ENCODE measurements around the gene ZNF831.

Gene ZNF831

DNA sequence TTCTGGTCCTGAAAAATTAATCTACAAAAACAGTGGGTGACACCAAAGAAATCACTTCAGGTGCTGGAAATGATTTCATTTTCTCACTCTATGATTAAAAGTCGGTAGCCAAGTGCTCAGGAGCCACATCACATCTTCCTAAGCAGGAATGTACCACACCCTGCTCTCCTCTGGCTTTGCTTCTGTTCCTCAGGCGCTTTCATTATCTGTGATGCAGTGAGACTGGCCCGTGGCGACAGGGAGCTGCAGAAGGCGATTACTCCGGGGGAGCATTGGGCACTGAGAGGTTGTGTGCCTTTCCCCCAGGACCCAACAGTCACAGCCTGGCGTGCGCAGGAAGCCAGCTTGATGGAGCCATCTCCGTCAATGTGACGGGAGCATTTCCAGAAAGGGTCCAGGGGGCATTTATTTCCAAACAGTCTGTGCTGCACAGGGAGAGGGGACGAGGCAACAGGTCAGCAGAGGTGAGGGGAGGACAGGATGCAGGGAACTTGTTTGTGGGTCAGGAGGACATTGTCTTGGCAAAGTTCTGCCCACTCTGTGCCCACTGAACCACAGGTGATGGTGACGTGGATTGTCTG, 5.6 kb upstream of the ZNF831 start:
- no peak for DNase-seq

DNA sequence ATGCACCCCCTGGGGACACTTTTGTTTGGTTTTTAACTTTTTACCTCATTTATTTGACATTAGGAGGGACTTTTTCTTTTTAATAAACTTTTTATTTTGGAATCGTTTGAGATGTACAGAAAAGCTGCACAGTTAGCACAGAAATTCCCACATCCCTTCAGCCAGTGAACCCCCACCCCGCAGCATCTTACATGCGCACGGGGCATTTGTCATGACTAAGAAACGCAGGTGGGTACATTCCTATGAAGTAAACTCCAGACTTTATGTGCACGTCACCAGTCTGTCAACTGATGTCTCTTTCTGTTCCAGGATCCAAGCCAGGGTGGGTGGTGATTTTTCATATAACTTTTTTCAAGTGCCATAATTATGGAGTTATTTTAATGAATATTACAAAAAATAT, 4.9 kb upstream of the ZNF831 start:
- no peak for DNase-seq

DNA sequence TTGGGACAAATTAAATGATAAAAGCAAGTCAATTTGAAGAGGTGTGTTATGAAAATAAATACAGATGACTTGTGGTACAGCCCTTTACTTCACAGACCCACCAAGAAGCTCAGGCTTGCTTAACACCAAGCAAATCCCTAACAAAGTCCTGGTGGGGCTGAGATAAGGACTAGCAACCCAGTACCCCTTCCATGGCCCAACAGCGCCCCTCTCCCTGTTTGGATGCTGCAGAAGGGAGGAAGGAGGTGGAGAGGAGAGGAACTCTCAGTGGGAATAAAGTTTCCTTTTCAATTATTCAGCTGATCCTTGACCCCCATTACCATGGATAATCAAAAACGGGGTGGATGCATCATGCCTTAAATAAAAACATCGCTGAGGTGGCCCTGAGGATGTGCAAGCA, 4.5 kb upstream of the ZNF831 start:
- DNase-seq: no peak

DNA sequence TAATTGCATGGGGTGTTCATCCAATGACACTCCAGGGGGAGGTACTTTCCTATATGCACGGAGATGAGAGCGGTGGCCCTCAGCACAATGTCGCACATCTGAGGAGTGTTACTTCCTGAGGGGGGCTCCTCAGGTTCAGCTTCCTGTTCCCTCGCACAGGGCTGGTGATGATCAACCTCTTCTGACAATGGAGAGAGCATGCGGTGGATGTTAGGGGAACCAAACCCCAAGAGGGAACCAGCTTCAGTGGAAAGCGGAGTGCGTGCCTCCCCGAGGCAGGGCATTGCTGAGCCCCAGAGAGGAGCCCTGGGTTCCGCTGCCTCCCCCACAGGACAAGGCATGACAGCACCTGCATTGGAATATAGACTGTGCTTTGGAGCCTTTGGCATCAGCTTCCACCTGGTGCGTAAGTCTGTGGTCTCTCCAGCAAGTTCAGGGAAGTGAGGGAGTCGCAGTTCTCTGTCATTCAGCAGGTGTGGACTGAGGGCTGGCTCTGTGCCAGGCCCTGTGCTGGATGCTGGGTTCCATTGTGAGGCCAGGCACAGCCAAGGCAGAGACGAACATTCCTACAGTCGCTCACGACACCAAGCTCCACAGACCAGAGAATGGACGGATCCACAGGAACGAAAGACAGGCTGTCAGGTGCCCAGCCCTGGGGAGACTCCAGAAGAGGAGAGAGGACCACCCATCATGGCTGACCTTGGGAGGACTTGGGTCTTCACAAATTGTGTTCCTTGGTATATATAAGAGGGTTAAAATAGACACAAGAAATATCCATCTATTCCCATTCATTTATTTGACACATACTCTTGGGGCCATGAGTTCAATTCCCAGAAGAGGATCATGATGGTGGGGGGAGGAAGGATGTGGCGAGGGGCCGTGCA, 3.9 kb upstream of the ZNF831 start:
- peak; percentile 53 for DNase-seq

DNA sequence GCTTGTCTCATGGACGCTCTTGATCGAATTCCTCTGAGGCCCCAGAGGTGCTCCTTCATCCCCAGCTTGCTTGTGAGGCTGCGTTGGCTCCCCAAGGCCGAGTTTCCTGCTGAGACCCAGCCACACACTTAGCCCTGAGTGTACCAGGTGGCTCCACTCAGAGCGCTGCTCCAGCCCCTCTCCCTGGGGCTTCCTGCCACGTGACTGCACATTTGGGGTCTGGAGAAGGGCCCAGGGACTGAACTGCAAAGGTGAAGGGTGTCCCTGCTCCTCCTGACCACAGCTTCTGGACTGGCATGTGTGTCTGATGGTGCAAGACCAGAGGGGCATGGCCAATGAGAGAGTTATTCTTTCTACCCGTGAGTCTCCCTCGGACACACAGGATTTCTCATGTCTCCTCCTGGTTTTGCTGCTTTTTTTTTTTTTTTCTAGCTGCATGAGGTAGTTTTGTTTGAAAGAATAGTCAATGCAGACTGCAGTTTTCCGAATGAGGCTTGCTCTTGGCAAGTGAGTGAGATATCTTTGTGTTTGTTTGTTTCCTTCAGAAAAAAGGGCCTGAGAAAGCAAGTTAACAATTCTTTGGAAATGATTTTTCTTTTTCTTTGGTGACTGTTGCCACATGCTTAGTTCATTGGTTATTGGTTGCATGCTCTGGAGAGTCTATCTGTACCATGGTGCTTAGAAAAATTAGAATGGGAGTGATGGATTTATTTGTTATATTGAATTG, 3.1 kb upstream of the ZNF831 start:
- DNase-seq: no peak

DNA sequence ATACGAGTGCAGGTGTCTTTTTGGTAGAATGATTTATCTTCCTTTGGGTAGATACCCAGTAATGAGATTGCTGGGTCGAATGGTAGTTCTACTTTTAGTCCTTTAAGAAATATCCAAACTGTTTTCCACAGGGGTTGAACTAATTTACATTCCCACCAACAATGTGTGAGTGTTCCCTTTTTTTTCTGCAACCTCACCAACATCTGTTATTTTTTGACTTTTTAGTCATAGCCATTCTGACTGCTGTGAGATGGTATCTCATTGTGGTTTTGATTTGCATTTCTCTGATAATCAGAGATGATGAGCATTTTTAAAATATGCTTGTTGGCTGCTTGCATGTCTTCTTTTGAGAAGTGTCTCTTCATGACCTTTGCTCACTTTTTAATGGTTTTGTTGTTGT, 1.9 kb upstream of the ZNF831 start:
- DNase-seq: no peak

DNA sequence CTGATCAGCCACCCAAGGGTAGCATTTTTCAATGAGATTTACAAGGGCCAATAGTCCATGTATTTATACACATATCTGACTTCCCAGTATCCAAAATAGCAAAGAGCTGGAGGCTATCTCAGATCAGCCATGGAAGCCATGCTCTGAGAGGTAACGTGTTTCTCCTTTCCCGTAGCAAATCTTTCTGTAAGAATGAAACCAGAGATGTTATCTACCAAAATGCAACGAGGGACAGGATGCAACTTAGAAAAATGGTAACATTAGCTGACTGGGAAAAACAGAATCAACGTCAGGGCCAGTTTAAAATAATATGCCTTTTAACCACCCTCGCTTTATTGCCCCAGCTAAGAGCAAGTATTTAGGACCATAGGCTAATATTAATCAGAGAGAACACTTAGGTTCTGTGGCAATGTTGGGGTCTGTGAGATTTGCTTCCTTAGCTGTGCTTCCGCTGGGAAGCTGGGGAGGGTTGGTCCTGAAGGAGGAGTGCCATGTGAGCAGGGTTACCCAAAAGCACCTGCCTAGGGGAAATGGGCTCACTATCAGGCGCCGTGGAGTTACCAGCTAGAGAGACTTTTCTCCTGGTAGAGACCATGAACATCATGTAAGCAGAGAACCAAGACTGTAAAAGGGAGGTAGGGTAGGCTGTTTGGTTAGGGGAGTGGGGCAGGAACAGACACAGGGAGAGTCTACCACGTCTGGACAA, 1.2 kb downstream of the ZNF831 start:
- no peak for DNase-seq

DNA sequence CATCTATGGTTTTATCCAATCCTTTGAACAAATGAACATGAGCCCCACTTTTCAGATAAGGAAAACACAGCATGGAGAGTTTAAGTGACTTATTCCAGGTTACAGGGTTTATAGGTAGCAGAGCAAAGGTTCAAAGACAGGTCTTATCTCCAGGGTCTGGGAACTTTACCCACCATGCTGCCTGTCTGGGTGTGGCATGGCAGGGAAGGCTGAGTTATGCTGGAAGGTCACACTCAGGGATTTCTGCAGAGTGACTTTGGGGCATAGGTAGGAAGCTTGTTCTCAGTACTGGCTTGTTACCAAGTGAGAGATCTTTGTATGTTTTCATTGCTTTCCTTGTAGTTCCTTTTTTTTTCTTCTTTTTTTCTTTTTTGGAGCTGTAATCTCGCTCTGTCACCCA, 1.8 kb downstream of the ZNF831 start:
- DNase-seq: no peak

DNA sequence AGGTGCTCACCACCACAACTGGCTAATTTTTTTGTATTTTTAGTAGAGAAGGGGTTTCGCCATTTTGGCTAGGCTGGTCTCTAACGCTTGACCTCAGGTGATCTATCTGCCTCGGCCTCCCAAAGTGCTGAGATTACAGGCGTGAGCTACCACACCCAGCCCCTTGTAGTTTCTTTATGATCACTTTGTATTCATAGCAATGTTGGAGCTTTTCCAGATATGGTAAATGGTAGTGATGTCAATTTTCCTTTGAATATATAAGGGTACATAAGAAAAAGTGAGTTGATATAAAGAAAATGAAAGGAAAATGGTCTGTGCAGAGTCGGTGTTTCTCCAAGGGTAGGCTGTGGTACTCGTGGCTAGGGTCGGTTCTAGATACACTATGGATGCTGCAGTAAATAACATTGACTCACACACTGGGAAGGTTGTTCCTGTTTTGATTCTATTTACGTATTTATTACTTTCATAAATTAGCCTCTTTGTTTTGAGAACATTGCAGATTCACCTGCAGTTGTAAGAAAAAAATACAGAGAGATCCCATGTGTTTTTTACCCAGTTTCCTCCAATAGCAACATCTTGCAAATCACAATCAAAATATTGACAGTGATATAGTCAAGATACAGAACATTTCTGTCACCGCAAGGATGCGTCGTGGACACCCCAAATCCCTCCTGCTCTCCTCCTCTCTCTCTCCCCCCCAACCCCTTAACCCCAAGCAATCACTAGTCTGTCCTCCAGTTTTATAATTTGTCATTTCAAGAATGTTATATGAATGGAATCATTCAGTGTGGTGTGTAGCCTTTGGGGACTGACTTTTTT, 2.5 kb downstream of the ZNF831 start:
- peak; percentile 46 for DNase-seq

DNA sequence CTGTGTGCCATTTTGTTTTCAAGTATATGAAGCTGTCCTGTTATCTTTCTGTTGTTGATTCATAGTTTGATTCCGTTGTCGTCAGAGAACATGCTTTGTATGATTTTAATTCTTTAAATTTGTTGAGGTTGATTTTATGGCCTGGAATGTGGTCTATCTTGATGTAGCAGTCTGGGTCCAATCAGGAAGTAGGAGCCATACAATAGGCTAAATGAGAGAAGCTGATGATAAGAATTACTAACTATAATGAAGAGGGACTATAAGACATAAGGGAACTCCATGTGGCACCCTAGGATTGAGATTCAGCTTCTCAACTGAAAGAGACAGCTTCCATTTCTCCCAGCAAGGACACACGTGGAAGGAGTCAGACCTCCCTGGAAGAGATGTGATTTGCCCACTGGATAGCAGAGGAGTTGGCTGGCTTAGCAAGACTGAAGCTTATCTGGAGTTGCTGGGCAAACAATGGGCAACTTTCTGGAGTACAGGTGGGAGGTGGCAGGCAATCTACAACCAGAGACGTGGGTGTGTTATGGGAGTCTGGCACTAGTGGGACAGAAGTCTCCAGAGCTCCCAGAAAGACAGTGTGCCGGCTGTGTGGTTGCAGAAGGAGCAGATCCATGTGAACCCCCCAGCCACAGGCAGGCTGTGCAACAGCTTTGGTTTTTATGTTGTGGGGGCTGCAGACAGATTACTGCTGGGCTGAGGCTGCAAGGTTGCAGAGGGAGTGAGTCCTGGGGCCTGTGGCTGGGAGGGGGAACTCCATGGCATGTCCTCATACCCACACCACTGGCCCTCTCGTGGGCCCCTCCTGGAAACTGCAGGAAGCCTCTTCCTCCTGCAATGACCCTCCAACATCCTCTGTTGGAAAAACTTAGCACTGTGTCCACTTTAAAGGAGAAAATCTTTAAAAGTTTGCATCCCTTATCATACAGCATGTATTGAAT, 7.1 kb downstream of the ZNF831 start:
- DNase-seq: no peak

DNA sequence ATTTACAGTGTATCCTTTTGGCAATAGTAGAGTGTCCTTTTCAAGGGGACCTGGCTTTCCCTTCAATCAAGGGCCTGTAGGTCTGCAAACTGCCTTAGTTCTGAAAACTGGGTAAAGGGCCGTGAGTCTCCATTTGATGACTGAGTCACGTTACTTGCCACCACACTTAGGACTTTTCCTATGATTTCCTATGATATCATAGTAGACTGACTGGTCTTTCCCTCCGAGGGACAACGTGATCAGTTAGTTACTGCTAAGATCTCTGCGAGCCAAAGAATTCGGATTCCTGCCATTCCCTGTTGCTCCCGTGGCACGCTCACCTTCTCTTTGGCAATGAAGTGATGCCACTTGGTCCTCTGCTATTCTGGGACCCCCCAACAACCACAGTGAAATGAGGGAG, 8.4 kb downstream of the ZNF831 start:
- no peak for DNase-seq

DNA sequence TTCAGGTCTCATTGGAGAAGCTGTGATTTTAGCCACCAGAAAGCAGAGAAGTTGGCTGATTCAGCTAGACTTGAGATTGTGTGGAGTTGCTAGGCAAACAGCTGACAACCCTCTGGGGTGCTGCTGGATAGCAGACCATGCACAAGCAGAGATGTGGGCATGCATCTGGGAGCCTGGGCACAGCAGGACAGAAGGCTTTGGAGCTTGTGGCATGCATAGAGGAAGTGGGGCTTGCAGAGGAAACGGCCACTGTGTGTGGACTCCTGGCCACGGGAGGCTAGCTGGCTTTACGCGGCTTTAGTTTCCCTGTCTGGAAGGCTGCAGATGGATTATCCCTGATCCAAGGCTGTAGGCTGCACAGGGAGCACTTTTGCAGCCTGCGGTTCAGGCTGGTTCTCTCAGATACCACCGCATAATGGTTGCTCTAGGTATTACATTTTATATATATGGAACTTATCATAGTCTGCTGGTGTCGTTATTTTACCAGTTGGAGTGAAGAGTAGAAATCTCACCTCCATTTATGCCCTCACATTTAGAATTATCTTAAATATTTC, 10.4 kb downstream of the ZNF831 start:
- no peak for DNase-seq

DNA sequence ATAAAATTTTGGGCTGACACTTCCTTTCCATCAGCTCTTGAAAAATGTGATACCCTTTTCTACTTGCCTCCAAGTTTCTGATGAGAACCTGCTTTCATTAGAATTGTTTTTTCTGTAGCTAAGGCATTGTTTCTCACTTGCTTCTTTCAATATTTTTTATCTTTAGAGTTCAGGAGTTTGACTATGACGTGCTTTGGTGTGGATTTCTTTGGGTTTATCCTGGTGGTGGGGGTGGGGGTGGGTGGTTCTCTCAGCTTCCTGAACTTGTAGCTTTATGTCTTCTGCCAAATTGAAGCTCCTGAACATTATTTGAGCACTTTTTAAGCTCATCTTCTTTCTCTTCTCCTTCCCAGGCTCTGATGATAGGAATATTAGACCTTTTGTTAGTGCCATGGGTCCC, 11.4 kb downstream of the ZNF831 start:
- no peak for DNase-seq

DNA sequence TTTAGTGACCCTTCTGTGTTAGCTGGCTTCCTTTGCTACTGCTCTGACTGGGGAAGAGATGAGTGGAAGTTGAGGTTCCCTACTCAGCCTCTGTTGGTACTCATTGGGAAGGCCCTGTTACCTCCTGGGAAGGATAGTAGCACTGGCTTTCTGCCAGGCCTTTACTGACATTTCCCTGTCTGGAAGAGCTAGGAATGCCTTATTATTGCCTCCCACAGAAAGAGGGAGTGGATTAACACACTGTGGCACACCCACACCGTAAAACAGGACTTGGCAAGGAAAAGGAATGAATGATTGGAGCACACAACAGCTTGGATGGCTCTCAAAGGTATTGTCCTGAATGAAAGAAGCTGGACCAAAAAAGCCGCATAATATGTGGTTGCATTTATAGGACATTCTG, 12.2 kb downstream of the ZNF831 start:
- DNase-seq: no peak

DNA sequence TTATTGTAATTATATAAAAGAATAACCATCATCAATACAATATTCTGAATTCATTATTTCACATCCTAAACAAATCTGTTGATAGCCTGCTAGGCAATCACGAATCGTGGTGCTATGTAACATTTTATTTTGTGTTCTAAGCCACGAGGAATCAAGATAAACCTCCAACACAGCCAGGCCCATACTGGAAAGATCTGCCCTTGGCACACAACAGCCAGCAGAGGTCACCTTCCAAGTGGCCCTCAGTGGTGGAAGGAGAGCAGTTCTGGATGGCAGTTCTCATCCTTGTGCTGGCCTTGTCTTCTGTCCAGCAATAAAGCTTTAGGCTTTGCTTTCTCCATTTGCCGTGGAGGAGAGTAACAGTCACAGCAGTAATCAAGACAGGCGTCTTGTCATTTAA, 13.2 kb downstream of the ZNF831 start:
- DNase-seq: no peak

DNA sequence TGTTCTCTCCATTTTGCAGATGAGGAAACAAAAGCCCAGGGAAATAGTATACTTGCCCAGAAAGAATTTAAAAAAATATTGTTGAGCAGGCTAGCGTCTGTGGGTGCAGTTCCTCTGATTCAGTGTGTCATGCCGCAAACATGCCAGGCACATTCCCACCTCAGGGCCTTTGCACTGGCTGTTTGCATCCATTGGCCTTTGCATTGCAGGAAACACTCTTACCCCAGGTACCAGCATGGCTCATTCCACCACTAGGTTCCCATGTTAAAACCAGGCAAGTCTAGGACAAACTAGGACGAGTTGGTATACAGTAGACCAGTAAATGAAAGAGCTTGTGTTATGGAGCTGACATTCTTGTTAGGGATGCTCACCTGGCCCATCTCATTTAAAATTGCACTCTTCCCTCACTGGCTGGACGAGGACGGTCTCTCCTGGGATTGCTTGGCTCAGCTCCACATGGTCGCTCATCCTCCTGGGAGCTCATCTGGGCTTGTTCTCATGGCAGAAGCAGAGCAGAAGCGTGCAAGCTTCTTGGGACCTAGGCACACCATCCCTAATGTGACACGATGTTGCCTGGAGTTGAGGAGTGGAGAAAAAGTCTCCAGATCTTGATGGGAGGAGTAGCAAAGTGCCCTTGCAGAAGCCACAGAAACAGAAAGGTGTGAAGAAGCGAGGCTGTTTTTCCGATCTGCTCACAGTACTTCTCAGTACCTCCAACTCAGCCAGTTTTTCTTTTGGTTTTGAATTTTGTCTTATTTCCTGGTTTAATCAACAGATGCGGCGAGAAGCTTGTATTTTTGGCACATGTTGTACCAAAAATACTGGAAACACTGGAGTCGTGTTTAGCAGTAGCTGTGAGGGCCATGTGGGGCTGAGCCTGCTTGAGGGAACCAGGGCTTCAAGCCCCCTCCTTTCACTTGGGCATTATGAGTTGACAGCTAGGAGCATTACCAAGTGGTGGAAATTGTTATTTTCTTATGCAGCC, 13.9 kb downstream of the ZNF831 start:
- DNase-seq: peak; percentile 46

DNA sequence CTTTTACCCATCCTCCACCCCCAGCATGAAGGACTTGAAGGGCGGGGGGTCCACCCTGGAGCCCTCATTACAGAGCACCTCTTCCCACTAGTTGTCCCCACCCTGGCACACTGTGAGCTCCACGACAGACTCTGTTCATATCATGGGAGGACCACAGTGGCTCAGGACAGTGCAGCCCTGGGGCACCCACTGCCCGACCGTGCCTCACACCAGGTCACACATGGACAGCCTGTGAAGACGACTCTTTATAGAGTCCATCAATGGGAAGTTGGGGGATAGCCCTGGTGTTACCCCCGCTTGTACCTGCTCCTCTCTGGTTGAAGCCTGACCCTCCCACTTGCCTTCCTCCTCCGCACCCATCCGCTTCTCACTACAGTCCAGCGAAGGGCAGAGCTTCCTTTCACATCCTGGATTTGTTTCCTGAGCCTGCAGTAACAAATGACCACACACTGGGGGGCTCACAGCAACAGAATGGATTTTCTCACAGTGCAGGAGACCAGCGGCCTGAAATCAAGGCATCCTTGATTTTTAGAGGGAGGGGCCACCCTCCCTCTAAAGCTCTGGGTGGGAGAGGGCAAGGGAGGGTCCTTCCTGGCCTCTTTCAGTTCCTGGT, 15.5 kb downstream of the ZNF831 start:
- no peak for DNase-seq

DNA sequence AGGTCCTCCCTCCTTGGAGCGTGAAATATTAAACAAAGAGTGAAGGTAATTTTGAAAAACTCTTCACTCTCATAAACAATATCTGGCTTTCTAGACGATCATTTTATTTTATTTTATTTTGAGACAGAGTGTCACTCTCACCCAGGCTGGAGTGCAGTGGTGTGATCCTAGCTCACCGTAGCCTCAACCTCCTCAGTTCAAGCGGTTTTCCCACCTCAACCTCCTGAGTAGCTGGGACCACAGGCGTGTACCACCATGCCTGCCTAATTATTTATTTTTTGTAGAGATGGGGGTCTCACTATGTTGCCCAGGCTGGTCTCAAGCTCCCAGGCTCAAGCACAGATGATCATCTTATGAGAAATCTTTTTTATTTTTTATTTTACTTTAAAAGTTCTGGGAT, 16.4 kb downstream of the ZNF831 start:
- no peak for DNase-seq

DNA sequence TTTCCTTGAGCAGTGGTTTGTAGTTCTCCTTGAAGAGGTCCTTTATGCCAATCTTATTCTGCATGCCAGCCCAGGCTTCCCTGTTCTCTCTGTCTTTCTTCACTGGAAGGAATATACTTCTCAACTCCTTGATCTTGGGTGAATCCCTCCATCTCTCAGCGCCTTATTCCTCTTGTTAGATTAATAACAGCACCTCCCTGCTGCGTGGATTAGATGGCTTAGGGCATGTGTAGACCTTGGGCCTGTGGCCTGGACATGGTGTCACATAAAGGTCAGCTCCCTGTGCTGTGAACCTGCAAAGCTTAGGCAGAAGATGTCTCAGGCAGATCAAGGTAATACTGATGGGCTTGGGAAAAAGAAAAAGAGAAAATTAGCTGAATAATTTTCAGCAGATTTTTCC, 18.3 kb downstream of the ZNF831 start:
- DNase-seq: no peak
